Activated CD4-positive, alpha-beta T cell treated with anti-CD3 and anti-CD28 coated beads, Interleukin-2, amount 50 U/mL, for 4 hours (primary cell): ENCODE measurements around the gene ZNF30.
"Not testable (repeated sequence)": the region's sequence is repeated elsewhere in the genome, so short reads cannot be mapped to it uniquely, and the experiment has no call there.

Experiments
- DNase-seq, 2 experiments: peaks; one replicate each; pipeline ENCODE4 v3.0.0-alpha.2; 2020

Gene ZNF30

DNA sequence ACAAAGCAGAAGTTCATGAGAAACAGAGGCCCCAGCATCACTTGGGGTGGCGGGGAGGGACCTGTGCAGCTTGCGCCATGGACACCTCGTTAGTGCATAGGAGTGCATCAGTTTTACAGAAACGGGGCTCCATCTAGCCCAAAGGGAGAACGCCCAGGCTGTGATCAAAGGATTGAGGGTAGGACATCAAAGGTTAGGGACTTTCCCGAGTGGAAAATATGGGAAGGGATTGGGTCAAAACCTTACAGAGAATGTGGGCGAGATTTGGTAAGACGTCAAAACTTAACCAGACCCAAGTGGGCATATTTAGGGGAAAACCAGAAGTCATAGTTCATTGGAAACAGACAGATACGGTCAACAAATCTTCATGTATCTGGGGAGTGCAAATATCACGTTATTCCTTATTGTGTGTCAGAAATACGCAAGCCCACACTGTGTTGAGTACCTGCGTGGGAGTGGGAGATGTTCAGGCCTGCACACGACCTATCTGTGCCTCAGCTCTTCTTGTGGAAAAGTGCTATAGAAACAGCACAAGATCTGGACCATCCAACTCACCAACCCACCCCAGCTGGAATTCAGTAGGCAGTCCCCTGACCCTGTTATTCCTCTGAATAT lies 64.0 kb downstream of the ZNF30 start:
- no peak for DNase-seq

DNA sequence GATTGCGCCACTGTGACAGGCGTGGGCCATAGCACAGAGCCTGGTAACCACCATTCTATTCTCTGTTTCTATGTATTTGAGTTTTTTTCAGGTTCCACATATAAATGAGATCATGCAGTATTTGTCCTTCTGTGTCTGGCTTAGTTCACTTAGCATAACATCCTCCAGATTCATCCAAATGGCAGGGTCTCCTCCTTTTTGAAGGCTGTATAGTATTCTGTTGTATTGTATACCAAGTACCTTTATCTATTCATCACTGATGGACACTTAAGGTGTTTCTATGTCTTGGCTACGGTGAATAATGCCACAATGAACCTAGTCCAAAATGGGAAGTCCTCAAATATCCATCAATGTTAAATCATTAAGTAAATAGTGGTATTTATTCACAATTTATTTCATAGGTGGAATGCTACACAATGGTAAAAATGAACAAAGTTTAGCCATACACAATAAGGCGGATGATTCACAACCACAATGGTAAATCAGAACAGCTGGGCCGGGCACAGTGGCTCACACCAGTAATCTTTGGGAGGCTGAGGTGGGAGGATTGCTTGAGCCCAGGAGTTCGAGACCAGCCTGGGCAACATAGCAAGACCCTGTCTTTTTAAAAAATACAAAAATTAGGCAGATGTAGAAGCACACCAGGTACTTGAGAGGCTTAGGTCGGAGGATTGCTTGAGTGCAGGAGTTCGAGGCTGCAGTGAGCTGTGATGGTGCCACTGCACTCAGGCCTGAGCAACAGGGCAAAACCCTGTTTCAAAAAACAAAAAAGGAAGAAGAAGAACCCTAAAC lies 65.0 kb downstream of the ZNF30 start:
- no peak for DNase-seq

DNA sequence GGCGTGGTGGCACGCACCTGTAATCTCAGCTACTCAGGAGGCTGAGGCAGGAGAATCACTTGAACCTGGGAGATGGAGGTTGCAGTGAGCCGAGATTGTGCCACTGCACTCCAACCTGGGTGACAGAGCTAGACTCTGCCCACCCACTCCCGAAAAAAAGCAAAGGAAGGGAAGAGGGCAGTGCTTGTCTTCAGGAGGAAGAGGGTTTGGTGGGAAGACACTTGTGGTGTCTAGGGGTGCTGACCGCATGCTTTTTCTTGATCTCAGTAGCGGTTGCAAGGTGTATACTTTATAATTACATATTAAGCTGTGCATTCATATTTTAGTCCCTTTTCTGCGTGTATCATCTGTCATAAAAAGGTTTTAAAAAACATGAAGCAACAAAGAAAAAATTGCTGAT lies 65.9 kb downstream of the ZNF30 start:
- not testable (repeated sequence) for DNase-seq

DNA sequence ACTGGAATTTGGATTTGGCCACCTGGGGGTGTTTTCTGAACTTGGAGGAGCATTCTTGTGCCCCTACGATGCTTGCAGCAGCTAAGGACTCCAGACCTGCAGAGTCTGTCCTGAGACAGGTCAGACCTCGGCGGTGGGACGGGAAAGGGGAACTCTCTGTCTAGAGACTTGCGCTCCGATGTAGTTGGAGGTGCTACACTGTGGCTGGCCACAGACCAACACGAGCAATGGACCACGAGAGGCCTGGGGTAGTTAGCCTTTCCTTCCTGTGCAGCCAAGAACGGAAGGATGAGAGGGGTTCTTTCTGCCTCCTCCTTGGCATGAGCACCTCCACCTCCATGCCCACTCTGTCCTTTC lies 67.6 kb downstream of the ZNF30 start:
- DNase-seq = no peak
